NB4 (cell line): ENCODE data around the gene SHB.

Experiments
- CTCF ChIP-seq: IDR thresholded peaks from one replicate; pipeline ENCODE4 v1.5.1; 2012; ENCODE audit warnings: low read depth, low read length
- MAX ChIP-seq: IDR thresholded peaks from 2 replicates; pipeline ENCODE4 v1.6.1; 2011; ENCODE audit warnings: low read depth, low read length
- MYC ChIP-seq: IDR thresholded peaks from 2 replicates; pipeline ENCODE4 v1.6.1; 2011; ENCODE audit warnings: low read depth, low read length
- POLR2A ChIP-seq: IDR thresholded peaks from 2 replicates; pipeline ENCODE4 v1.6.1; 2011; ENCODE audit warnings: mild to moderate bottlenecking; ENCODE audit not compliant: insufficient read length; ENCODE audit errors: extremely low read depth

GRCh38 chr9:37910271-37910670, 158.8 kb downstream of the SHB start:
- TF ChIP-seq POLR2A: no peak
- no peak for TF ChIP-seq CTCF
- TF ChIP-seq MAX: no peak
- TF ChIP-seq MYC: no peak
